HG03378 (cell line): ENCODE results near the gene GHDC.
"Not testable (repeated sequence)": the region's sequence is repeated elsewhere in the genome, so short reads cannot be mapped to it uniquely, and the experiment has no call there.

Source experiments
- ATAC-seq: cut with Tn5 transposase; IDR thresholded peaks from one replicate; pipeline ENCODE4 v1.9.1; 2021; ENCODE audit warnings: mild to moderate bottlenecking, moderate library complexity; ENCODE audit not compliant: unreplicated experiment

Gene GHDC

GRCh38 chr17:42206153-42206612, 11.9 kb upstream of the GHDC start:
- ATAC-seq, result not testable (repeated sequence)

GRCh38 chr17:42203354-42203753, 9.1 kb upstream of the GHDC start:
- no peak for ATAC-seq

GRCh38 chr17:42202696-42203095, 8.4 kb upstream of the GHDC start:
- ATAC-seq, result no peak

- ATAC-seq, result no peak
These were observed 7.9 kb upstream of the GHDC start for GRCh38 chr17:42202159-42202558.

GRCh38 chr17:42201458-42201772, 7.1 kb upstream of the GHDC start:
- no peak for ATAC-seq

- ATAC-seq, result no peak
These were observed 6.6 kb upstream of the GHDC start for GRCh38 chr17:42200706-42201457.

GRCh38 chr17:42199416-42200011, 5.2 kb upstream of the GHDC start:
- no peak for ATAC-seq

GRCh38 chr17:42198897-42199296, 4.6 kb upstream of the GHDC start:
- ATAC-seq, result no peak

- ATAC-seq, result no peak
These were observed 3.4 kb upstream of the GHDC start for GRCh38 chr17:42197564-42198156.

- ATAC-seq, result no peak
These were observed 902 bp downstream of the GHDC start for GRCh38 chr17:42193216-42193968.

- ATAC-seq, result no peak
These were observed 1.8 kb downstream of the GHDC start for GRCh38 chr17:42192189-42193126.

- ATAC-seq, result no peak
These were observed 3.1 kb downstream of the GHDC start for GRCh38 chr17:42191275-42191608.

GRCh38 chr17:42190491-42191274, 3.6 kb downstream of the GHDC start:
- no peak for ATAC-seq

- ATAC-seq, result no peak
These were observed 4.7 kb downstream of the GHDC start for GRCh38 chr17:42189651-42189965.

- ATAC-seq, result no peak
These were observed 5.3 kb downstream of the GHDC start for GRCh38 chr17:42188749-42189650.

GRCh38 chr17:42187833-42188232, 6.5 kb downstream of the GHDC start:
- ATAC-seq, result no peak

GRCh38 chr17:42186191-42186590, 8.1 kb downstream of the GHDC start:
- not testable (repeated sequence) for ATAC-seq

- no peak for ATAC-seq
These were observed 8.7 kb downstream of the GHDC start for GRCh38 chr17:42185621-42185930.
